ENCODE results near the gene APMAP. TPM values are rescaled to one million over a fixed set of nuclear protein-coding genes. Genes with fewer than 3 reads are reported as not detected.

APMAP gene
- total and polyA plus RNA-seq, 9 of the 15 experiments (the other 6 are each of a cell fraction or from before 2014, with no cell fraction given): 6.7 to 18.2 (median 14.4) TPM

DNA sequence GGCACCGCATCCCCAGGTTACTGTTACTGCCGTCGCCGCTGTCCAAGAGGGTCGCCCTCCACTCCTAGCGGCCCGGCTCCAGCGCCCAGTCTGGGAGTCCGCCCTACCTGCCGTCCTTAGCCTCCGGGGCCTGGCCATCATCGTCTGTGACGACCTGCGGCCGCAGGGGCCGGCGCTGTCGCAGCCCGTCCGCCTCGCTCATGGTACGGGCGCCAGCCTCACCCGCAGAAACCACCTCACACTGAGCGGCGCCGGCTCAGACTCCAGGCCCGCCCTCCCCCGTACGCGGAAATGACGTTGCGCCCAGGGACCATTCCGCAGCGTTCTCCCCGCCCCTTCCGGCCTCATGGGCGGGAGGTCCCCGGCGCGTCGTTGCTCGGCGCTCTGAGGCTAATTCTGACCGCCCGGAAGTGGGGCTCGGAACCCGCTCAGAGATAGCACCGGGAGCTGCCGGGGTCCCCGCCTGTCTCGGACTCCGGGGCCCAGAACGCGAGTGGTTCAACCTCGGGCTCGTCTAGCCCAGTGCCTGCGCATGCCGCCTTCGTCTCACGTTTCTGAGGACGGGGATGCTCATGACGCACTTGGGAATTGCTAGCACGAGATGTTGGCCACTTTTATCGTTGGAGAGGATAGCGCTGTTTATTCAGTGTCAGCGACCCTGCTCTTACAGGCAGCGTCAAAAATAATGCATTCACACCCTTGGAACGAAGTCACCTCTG lies at the start of gene APMAP (continued):
- TF ChIP-seq, protein P1, sequence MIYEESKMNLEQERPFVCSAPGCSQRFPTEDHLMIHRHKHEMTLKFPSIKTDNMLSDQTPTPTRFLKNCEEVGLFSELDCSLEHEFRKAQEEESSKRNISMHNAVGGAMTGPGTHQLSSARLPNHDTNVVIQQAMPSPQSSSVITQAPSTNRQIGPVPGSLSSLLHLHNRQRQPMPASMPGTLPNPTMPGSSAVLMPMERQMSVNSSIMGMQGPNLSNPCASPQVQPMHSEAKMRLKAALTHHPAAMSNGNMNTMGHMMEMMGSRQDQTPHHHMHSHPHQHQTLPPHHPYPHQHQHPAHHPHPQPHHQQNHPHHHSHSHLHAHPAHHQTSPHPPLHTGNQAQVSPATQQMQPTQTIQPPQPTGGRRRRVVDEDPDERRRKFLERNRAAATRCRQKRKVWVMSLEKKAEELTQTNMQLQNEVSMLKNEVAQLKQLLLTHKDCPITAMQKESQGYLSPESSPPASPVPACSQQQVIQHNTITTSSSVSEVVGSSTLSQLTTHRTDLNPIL (CRISPR knock-in tag; IDR thresholded peaks at IDR 0.05): no peak
- TF ChIP-seq, protein P2, sequence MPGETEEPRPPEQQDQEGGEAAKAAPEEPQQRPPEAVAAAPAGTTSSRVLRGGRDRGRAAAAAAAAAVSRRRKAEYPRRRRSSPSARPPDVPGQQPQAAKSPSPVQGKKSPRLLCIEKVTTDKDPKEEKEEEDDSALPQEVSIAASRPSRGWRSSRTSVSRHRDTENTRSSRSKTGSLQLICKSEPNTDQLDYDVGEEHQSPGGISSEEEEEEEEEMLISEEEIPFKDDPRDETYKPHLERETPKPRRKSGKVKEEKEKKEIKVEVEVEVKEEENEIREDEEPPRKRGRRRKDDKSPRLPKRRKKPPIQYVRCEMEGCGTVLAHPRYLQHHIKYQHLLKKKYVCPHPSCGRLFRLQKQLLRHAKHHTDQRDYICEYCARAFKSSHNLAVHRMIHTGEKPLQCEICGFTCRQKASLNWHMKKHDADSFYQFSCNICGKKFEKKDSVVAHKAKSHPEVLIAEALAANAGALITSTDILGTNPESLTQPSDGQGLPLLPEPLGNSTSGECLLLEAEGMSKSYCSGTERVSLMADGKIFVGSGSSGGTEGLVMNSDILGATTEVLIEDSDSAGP (CRISPR knock-in tag; IDR thresholded peaks at IDR 0.05): no peak
- TF ChIP-seq POLR2A (conservative IDR thresholded peaks at IDR 0.05): peak; percentile 83
- no peak for TF ChIP-seq HIVEP1 (CRISPR knock-in tag; IDR thresholded peaks at IDR 0.05)
- TF ChIP-seq KDM2B (CRISPR knock-in tag; IDR thresholded peaks at IDR 0.05): no peak
- no peak for TF ChIP-seq KDM1A (IDR thresholded peaks at IDR 0.05)
- no peak for TF ChIP-seq STAT5B (CRISPR knock-in tag; IDR thresholded peaks at IDR 0.05)
- TF ChIP-seq TCF7 (IDR thresholded peaks at IDR 0.05; ENCODE audit: borderline replicate concordance): no peak
- no peak for TF ChIP-seq NR4A1 (CRISPR knock-in tag; IDR thresholded peaks at IDR 0.05)
- TF ChIP-seq NR4A1 (tag; IDR thresholded peaks at IDR 0.05): 0 out of 2 replicates have a peak, but pooled peaks have one; percentile 33
- TF ChIP-seq XRCC3 (IDR thresholded peaks at IDR 0.05): no peak
- TF ChIP-seq ZNF830 (CRISPR knock-in tag; IDR thresholded peaks at IDR 0.05): no peak
- TF ChIP-seq ZNF3 (CRISPR knock-in tag; IDR thresholded peaks at IDR 0.05): no peak
- TF ChIP-seq BRF2 (IDR thresholded peaks at IDR 0.05; ENCODE audit: borderline replicate concordance, insufficient read depth, insufficient read length): no peak
- TF ChIP-seq ILK (tag; IDR thresholded peaks at IDR 0.05; ENCODE audit: borderline replicate concordance, low read depth): no peak
- no peak for TF ChIP-seq ZNF232 (CRISPR knock-in tag; IDR thresholded peaks at IDR 0.05)
- peak; percentile 62 for TF ChIP-seq HCFC1 (IDR thresholded peaks at IDR 0.05; ENCODE audit: low read depth, low read length)
- peak; percentile 59; the same call in 1 of the 2 replicates for TF ChIP-seq C11orf30 (IDR thresholded peaks at IDR 0.05; ENCODE audit: low read depth)
- TF ChIP-seq HDAC6 (IDR thresholded peaks at IDR 0.05; ENCODE audit: low read depth, low read length): no peak
- TF ChIP-seq JUND (IDR thresholded peaks at IDR 0.05; ENCODE audit: borderline replicate concordance, low read depth, low read length): peak; percentile 51; the same call in 1 of the 2 replicates
- no peak for TF ChIP-seq JUND (tag; IDR thresholded peaks at IDR 0.05; ENCODE audit: borderline replicate concordance, low read depth, low read length)
- no peak for TF ChIP-seq HNRNPLL (IDR thresholded peaks at IDR 0.05; ENCODE audit: low read depth, low read length, poor library complexity, severe bottlenecking)
- no peak for TF ChIP-seq ARHGAP35 (IDR thresholded peaks at IDR 0.05; ENCODE audit: partially characterized antibody)
- no peak for TF ChIP-seq TFE3 (CRISPR knock-in tag; IDR thresholded peaks at IDR 0.05)
- no peak for TF ChIP-seq ZFP1 (CRISPR knock-in tag; IDR thresholded peaks at IDR 0.05)

Measured in K562 (cell line).